Measurements from ENCODE around the gene OGFOD3.
"Not testable (repeated sequence)": the region's sequence is repeated elsewhere in the genome, so short reads cannot be mapped to it uniquely, and the experiment has no call there.

Gene OGFOD3

DNA sequence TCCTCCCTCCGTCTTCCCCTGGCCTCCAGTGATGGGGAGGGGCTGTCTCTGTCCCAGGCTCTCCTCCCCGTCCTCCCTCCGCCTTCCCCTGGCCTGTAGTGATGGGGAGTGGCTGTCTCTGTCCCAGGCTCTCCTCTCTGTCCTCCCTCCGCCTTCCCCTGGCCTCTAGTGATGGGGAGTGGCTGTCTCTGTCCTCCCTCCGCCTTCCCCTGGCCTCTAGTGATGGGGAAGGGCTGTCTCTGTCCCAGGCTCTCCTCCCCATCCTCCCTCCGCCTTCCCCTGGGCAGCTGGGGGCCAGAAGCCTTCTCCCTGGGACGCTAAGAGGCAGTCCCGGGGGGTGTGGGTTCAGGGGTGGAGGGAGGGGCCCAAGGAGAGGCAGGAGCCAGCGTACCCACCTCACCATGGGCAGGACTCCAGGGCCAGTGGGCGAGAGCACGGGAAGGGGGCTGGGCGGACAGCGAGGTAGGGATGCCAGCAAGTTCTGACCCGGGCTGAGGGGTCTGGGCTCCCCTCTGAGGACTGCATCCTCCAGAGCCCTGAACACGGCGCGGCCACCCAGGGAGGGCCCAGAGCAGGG is 32.0 kb downstream of the OGFOD3 start:
- no peak for DNase-seq

DNA sequence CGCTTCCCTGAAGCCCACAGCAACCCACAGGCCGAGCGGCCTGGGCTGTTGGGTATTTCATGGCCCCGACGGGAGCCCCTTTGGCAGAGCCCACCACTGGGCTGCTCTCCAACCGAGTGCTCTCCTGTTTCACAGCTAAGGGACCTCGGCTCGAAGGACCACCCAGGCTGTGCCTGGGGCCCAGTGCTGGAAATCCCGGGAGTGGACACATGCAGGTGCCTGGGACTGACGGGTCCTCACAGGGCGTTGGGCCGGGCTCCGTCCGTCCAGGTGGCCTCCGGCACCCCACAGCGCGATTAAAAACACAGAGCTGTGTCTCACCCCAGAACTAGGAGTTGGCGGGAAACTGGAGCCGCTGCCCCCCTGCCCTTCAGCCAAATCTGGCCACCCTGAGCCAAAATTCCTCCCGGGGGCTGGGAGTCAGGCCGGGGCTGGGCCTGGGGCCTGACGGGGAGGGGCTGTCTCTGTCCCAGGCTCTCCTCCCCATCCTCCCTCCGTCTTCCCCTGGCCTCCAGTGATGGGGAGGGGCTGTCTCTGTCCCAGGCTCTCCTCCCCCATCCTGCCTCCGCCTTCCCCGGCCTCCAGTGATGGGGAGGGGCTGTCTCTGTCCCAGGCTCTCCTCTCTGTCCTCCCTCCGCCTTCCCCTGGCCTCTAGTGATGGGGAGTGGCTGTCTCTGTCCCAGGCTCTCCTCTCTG is 32.7 kb downstream of the OGFOD3 start:
- DNase-seq: no peak

DNA sequence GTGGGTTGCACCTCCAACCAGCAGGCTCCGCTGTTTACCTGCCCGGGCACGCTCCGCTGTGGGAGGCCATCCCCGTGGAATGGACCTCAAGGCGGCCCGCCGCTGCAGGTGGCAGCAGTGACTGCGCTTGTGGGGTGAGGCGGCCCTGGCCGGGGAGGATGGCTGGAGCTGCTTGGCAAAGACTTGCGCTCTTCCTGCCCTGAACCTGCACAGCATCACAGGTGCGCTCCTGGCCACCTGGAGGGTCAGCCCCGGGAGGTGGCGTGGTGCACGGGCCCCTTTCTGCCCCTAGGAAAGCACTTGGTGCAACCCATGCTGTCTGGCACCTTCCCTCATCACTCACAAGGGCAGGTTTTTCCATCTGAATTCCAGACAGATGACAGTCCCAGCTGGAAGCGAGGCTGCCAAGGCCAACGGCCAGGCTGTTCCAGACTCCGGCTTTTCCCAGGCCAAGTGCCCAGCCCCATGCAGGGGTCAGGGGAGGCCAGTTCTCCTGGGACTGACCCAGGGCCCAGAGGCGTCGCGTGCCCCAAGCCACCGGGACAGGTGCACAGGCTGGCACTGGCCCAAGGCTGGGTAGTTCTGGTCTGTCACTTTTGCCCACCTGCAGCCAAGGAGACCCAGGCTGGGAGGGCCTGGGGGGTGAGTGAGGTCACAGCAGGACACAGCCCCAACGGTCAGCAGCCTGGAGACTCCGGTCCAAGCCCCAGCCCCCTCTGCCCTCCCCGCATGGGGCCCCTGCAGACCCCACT is 33.5 kb downstream of the OGFOD3 start:
- DNase-seq: no peak

DNA sequence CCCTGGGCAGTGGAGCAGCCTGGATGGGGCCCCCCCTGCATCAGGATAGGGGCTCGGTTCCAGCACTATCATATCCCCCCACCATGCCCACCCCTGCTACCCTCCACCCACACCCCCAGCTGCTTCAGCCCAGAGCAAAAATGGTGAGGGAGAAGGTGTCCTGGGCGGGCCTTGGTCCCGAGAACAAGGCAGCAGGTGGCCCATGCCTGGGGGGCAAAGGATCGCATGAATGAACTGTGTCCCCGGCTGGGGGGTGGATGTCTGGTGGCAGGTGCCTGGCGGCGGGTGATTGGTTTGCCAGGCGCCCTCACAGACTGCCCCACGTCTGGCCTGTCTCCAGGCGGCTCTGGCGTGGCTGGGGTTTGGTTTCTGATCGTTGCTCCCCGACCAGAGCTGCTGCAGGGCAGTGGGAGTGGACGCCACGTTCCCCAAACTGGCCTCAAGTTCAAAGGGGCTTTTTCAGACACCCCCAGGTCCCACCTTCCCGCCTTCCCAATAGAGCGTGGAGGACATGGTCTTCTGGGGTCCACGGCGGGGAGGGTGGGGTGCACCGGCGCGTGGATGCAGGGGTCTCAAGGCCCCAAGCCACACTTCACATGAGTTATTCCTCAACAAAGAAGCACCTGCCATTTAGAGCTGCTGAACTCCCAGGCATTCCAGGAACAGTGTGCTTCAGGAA is 34.2 kb downstream of the OGFOD3 start:
- DNase-seq: no peak

DNA sequence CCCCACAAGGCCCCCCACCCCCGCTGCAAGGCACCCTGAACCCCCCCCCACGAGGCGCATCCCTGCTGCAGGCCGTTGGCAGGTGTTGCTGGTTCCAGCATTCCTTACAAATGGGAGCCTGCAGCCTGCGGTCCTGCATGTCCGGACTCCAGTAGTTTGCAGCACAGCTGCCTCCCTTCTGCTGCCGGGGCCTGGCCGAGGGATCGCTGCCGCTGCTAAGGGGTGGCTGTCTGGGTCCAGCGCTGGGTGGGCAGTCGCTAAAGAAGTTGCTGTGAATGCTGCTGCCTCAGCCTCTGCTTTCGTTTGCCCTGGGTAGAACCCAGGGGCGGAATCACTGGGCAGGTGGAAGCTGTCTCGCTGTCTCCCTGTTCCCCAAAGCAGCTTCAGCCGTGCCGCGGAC is 35.0 kb downstream of the OGFOD3 start:
- DNase-seq: no peak

DNA sequence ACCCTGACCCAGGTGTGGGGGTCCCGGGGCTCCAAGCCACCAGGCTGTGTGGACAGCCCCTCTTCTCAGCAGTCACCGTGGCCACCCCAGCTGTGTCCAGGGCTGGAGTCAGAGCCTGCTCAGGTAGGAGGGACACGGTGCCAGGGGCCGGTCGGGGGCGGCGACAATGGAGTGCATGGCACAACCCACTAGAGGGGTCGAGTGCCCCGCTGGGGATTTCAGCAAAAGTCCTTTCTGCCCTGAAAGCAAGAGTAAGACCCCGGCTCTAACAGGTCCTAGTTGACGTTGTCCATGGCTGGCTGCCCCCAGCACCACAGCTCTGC is 35.5 kb downstream of the OGFOD3 start:
- no peak for DNase-seq

DNA sequence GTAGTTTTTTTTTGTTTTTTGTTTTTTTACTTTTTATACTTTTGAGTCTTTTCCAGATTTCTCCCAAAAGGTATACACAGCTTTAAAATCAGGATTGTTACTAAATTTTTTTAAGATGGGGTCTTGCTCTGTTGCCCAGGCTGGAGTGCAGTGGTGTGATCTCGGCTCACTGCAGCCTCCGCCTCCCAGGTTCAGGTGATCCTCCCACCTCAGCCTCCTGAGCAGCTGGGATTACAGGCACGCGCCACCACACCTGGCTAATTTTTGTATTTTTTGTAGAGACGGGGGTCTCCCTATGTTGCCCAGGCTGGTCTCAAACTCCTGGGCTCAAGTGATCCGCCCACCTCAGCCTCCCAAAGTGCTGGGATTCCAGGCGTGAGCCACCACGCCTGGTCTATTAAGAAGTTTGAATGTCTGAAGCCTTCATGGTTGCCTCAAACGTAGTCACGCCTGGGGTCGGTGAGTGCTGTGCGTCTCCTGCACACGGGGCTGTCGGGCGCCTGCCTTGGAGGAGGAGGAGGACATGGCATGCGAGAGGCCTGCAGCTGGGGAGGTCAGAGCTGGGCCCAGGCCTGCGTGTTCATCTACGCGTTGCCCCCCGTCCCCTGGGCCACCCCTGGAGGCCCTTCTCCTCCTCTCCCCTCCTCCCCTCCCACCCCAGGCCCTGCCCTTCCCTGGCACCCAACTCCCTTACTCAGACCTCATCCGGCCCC is 36.0 kb downstream of the OGFOD3 start:
- DNase-seq: not testable (repeated sequence)

DNA sequence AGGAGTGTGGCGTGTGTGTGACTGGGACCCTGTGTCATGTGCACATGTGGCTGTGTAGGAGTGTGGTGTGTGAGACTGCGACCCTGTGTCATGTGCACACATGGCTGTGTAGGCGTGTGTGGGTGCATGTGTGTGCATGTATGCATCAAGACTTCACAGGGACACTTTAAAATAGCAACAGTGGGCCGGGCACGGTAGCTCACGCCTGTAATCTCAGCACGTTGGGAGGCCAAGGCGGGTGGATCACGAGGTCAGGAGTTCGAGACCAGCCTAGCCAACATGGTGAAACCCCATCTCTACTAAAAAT is 36.7 kb downstream of the OGFOD3 start:
- DNase-seq: not testable (repeated sequence)

DNA sequence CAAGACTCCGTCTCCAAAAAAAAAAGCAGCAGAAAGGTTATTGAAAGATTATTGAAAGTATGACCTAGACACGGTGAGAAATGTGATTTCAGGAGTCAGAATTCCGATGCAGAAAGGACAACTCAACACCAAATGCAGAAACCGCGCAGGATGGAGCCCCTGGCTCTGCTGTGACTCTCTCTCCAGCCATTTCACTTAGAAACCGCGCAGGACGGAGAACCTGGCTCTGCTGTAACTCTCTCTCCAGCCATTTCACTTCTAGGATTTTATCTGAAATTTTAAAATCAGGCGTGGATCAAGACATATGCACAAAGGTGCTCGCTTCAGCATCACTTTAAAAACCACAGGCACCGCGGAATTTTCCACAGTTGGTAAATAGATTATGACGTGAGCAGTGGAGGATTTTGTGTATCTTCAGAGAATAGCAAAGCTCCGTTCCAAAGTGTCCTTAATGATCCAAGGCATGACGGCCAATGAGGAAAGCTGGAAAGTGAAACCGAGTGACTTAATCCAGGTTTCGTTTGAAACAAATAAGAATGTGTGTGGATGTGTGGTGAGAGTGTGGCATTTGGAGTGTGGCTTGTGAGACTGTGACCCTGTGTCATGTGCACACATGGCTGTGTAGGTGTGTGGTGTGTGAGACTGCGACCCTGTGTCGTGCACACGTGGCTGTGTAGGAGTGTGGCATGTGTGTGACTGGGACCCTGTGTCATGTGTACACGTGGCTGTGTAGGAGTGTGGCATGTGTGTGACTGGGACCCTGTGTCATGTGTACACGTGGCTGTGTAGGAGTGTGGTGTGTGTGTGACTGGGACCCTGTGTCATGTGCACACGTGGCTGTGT is 37.3 kb downstream of the OGFOD3 start:
- no peak for DNase-seq

DNA sequence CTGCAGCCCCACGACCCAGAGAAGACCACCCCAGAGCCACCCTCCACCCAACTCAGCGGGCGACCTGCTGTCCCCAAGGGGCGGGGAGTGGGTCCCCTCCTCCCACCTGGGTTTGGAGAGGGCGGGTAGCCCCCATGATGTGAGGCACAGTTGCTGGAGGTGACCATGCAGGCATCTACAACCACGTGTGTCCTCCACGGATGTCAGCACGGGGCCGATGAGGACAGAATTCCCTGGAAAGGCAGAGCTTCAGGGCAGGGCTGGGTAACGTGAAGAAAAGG is 39.7 kb downstream of the OGFOD3 start:
- no peak for DNase-seq

DNA sequence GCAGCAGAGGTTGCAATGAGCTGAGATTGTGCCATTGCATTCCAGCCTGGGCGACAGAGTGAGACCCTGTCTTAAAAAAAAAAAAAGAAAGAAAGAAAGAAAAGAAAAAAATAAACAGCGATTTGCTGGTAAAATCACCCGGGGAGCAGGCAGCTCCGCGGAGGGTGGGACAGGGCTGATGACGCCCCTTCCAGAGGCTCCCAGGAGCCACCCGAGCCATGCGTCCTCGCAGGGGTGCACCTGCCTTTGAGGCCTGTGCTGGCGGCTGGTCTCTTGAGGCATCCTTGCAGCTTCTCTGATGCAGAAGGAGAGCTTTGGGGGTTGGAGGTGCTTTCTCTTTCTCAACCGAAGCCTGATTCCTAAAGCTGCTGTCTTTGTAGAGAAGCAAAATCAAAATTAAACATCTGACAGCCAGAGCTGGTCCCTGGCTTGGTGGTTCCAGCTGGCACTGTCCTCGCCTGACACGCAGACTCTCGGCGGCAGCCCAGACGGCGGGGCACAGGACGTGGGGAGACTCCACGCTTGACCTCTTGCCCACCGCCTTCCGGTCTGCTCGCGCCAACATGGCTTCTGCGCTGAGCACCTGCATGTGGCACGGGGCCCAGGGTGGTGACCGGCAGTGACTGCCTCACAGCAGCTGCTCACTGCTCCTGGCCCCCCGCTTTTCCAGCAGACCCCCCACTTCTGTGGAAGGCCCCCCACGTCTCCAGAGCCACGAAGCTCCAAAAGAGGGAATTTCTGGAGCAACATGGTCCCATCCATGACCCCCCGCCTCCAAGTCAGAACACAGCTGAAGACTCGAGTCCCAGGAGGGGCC is 40.3 kb downstream of the OGFOD3 start:
- no peak for DNase-seq

DNA sequence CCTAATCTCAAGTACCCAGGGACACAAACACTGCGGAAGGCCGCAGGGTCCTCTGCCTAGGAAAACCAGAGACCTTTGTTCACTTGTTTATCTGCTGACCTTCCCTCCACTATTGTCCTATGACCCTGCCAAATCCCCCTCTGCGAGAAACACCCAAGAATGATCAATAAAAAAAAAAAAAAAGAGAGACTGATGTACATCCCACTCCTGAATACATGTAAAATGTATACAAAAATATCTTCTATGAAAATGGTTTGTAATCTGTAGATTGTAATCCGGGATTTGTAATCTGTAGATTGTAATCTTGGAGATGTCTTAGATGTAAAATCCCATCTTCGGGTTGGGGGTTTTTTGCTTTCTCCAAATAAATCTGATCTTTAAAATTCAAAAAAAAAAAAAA is 41.1 kb downstream of the OGFOD3 start:
- not testable (repeated sequence) for DNase-seq

DNA sequence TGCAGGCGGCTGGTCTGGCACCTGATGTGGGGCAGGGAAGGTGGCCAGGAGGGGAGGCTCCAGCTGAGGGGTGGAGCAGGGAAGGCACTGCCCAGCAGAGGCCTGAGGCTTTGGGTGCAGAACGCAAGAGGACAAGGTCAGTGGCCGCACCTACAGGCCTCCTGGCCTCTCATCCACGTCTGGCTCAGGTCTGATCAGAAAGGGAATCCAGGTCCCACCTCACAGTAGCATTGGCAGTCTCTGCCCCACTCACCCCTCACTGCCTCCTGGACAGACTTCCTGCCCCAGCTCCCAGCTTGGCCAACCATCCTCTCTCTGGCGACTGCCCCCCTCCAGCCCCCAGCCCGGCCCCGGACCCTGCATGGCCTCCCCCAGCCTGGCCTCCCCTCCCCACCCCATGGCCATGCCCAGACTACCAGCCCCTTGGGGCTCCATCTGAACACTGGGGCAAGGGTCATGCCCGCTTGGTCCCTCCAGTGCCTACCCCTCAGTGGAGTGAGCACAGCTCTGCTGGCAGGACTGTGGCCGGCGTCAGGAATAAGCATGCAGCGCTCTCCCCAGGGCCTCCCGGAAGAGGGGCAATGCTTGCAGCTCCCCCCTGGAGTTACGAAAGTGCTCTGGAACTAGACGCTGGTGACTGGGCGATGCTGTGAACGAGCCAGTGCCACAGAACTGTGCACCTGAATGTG is 42.2 kb downstream of the OGFOD3 start:
- no peak for DNase-seq

DNA sequence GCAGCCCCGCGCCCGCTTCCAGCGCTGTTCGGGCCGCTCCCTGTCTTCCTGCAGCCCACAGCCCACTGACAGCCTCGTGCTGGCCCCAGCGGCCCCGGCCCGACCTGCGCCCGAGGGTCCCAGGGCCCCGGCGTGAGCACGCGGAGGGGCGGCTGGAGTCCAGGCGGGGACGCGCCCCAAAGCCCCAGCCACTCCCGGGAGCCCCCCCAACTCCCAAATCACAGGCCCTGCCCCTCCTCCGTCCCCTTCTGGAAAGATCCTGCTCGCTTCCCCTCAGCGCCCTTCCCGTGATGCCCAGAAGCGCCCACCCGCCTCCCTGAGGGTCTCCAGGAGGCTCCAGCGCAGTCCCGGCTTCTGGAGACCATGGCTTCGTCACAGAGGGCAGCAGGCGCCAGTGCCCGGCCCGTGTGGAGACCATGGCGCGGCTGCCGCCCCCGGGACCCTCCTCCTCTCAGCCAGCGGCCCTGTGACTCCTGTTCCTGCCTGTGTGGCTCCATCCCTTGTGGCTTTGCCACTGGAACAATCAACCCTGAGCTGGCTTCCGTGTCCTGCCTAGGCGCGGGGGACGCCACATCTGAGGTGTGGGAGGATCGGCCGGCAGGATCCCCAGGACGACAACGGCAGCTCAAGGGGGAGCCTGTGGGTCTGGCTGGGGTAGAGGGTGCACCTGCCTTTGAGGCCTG is 42.9 kb downstream of the OGFOD3 start:
- no peak for DNase-seq

DNA sequence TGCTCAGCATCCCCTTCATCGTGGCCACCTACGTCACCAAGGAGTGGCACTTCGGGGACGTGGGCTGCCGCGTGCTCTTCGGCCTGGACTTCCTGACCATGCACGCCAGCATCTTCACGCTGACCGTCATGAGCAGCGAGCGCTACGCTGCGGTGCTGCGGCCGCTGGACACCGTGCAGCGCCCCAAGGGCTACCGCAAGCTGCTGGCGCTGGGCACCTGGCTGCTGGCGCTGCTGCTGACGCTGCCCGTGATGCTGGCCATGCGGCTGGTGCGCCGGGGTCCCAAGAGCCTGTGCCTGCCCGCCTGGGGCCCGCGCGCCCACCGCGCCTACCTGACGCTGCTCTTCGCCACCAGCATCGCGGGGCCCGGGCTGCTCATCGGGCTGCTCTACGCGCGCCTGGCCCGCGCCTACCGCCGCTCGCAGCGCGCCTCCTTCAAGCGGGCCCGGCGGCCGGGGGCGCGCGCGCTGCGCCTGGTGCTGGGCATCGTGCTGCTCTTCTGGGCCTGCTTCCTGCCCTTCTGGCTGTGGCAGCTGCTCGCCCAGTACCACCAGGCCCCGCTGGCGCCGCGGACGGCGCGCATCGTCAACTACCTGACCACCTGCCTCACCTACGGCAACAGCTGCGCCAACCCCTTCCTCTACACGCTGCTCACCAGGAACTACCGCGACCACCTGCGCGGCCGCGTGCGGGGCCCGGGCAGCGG is 43.6 kb downstream of the OGFOD3 start:
- DNase-seq: no peak

DNA sequence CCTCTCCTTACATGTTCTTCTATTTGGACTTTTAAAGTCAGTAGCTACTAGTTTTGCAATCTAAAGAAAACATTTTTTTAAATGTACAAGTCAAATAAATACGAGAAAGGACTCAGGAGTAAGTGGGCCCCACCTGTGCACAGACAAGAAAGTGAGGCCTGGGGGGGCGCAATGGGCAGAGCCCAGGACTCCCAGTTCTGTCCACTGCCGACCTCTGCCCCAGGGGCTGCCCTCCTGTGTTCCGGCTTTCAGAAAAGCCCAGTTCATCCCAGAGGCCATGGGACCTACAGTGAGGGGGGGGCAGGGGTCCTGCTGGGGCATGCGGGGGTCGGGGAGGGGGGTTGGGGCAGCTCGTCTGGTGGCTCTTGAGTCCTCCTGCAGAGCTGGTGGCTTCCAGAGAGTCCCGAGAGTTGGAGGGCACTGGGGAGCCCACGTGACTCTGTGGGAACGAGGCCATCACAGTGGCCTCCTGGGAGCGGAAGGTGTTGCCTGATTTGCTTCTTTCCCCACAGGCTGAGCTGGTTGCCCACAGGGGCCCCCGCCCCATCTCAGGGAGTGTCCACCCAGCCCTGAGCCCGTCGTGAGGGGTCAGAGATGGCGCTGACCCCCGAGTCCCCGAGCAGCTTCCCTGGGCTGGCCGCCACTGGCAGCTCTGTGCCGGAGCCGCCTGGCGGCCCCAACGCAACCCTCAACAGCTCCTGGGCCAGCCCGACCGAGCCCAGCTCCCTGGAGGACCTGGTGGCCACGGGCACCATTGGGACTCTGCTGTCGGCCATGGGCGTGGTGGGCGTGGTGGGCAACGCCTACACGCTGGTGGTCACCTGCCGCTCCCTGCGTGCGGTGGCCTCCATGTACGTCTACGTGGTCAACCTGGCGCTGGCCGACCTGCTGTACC is 44.4 kb downstream of the OGFOD3 start:
- DNase-seq: no peak

DNA sequence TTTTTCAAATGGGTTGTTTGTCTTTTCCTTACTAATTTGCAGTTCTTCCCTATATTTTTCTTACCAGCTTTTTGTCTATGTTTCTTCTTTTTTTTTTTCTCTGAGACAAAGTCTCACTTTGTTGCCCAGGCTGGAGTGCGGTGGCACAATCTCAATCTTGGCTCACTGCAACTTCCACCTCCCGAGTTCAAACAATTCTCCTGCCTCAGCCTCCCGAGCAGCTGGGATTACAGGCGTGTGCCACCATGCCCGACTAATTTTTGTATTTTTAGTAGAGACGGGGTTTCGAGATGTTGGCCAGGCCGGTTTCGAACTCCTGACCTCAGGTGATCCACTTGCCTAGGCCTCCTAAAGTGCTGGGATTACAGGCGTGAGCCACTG is 45.3 kb downstream of the OGFOD3 start:
- DNase-seq: not testable (repeated sequence)

DNA sequence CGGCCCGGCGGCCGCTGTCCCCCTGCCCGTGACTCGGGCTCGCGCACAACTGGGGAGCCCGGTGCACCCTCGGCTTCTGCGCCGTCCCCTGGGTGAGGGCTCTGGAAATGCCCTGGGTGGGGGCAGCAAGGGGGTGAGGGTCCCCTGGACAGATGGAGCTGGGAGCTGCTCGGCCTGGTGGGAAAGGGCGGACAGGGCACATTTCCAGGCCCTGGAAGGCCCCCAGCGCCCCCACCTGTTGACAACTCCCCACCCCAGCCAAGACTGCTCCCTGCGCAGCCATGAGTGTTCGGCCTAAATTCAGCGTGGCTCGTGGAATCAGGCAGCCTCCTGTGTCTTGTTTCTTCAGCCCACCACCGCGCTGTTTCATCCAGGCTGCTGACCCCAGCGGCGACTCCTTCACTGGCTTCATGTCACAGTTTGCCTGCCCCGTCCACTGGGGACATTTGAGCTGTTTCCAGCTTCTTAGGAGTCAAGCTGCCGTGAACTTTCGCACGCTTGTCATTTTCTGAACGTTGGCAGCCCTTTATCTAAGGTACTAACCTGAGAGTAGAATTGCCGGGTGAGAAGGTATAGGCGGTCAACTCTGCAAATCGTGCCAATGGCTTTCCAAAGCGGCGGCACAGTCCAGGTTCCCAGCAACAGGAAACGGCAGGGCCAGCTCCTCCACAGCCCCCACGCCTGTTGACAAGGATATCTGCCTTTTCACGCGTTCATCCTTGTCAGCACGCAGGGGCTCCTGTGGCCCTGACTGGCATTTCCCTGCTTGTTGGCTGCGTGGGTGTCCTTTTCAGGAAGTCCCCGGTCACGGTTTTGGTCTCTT is 45.9 kb downstream of the OGFOD3 start:
- DNase-seq: no peak

All from activated naive CD4-positive, alpha-beta T cell treated with anti-CD3 and anti-CD28 coated beads, Interleukin-2, amount 50 U/mL, for 16 hours (primary cell).